HG02852 (cell line): Measurements from ENCODE around the gene RXFP3.
"Not testable (repeated sequence)": the region's sequence is repeated elsewhere in the genome, so short reads cannot be mapped to it uniquely, and the experiment has no call there.

Experiments
- ATAC-seq: cut with Tn5 transposase; IDR thresholded peaks from one replicate; pipeline ENCODE4 v1.9.1; 2021; ENCODE audit warnings: mild to moderate bottlenecking, moderate library complexity; ENCODE audit not compliant: unreplicated experiment

The RXFP3 gene

GRCh38 chr5:33936381-33937016 lies at the start of gene RXFP3:
TSS of gene RXFP3 (plus strand) at chr5:33936386. CDS start at chr5:33936741, 355 bp downstream.
- no peak for ATAC-seq

- no peak for ATAC-seq
Observed at GRCh38 chr5:33887268-33887667, 48.9 kb upstream of the RXFP3 start.

GRCh38 chr5:33888587-33888986 lies 47.6 kb upstream of the RXFP3 start:
- ATAC-seq: no peak

- peak; percentile 50 for ATAC-seq
Observed at GRCh38 chr5:33890131-33891032, 45.8 kb upstream of the RXFP3 start.

- peak; percentile 5 for ATAC-seq
Observed at GRCh38 chr5:33891446-33891787, 44.8 kb upstream of the RXFP3 start.

GRCh38 chr5:33891788-33892619 lies 44.2 kb upstream of the RXFP3 start, which contains the start of gene ADAMTS12:
TSS of gene ADAMTS12 (minus strand) at chr5:33891990. CDS start at chr5:33891856, 134 bp downstream.
- peak; percentile 42 for ATAC-seq

- ATAC-seq: no peak
Observed at GRCh38 chr5:33892620-33893137, 43.5 kb upstream of the RXFP3 start.

- ATAC-seq: no peak
Observed at GRCh38 chr5:33894566-33894965, 41.6 kb upstream of the RXFP3 start.

- ATAC-seq: no peak
Observed at GRCh38 chr5:33901156-33901555, 35.0 kb upstream of the RXFP3 start.

GRCh38 chr5:33903118-33903517 lies 33.1 kb upstream of the RXFP3 start:
- ATAC-seq: no peak

- ATAC-seq: no peak
Observed at GRCh38 chr5:33905381-33905780, 30.8 kb upstream of the RXFP3 start.

GRCh38 chr5:33906248-33906647 lies 29.9 kb upstream of the RXFP3 start:
- ATAC-seq: not testable (repeated sequence)

- not testable (repeated sequence) for ATAC-seq
Observed at GRCh38 chr5:33914844-33915243, 21.3 kb upstream of the RXFP3 start.

GRCh38 chr5:33921002-33921401 lies 15.2 kb upstream of the RXFP3 start:
- ATAC-seq: no peak

- no peak for ATAC-seq
Observed at GRCh38 chr5:33925278-33925677, 10.9 kb upstream of the RXFP3 start.

GRCh38 chr5:33927685-33928084 lies 8.5 kb upstream of the RXFP3 start:
- no peak for ATAC-seq

- no peak for ATAC-seq
Observed at GRCh38 chr5:33928283-33928682, 7.9 kb upstream of the RXFP3 start.

- no peak for ATAC-seq
Observed at GRCh38 chr5:33929925-33930690, 6.1 kb upstream of the RXFP3 start.

GRCh38 chr5:33931136-33931535 lies 5.0 kb upstream of the RXFP3 start:
- no peak for ATAC-seq

- ATAC-seq: peak; percentile 86
Observed at GRCh38 chr5:33933723-33934169, 2.4 kb upstream of the RXFP3 start.
